WTC11 (cell line): Measurements from ENCODE around the gene ATP2A3. TPM values are rescaled to one million over a fixed set of nuclear protein-coding genes. Genes with fewer than 3 reads are reported as not detected.

Experiments used
- ATAC-seq: fragments of 200-7000 bp; cut with Tn5 transposase; 2 replicates; pipeline ENCODE4 v1.10.0; 2021; ENCODE audit warnings: mild to moderate bottlenecking, moderate library complexity
- CTCF ChIA-PET: fragments of 300-600 bp; sonication (Branson Sonifier 250); formaldehyde crosslinking; loops from one replicate; lab custom pipeline; 2021; ENCODE audit warnings: antibody characterized with exemption; lab: Charles Lee
- POLR2A ChIA-PET: fragments of 350-600 bp; sonication (Branson Sonifier 250); formaldehyde crosslinking; loops from one replicate; lab custom pipeline; 2021; ENCODE audit warnings: antibody characterized with exemption; lab: Charles Lee
- DNase-seq: peaks from one replicate; pipeline ENCODE4 v3.0.0; 2021; ENCODE audit warnings: low spot score
- H3K27ac Mint-ChIP-seq: 2 replicates; pipeline ENCODE4 v1.8.0; 2021; ENCODE audit warnings: mixed read lengths
- H3K27me3 Mint-ChIP-seq: 2 replicates; pipeline ENCODE4 v1.8.0; 2021; ENCODE audit warnings: low read depth, mild to moderate bottlenecking, moderate library complexity, mixed read lengths
- H3K36me3 Mint-ChIP-seq: 2 replicates; pipeline ENCODE4 v1.8.0; 2021; ENCODE audit warnings: mixed read lengths
- H3K4me1 Mint-ChIP-seq: 2 replicates; pipeline ENCODE4 v1.8.0; 2022; ENCODE audit warnings: mixed read lengths
- H3K4me3 Mint-ChIP-seq: 2 replicates; pipeline ENCODE4 v1.8.0; 2021; ENCODE audit warnings: mild to moderate bottlenecking, moderate library complexity, mixed read lengths
- H3K9me3 Mint-ChIP-seq: 2 replicates; pipeline ENCODE4 v1.8.0; 2021; ENCODE audit warnings: mixed read lengths
- ATF1 ChIP-seq: sonication (generic); formaldehyde crosslinking; IDR thresholded peaks from 2 replicates; pipeline ENCODE4 v1.8.1; 2023; ENCODE audit warnings: mild to moderate bottlenecking, moderate library complexity, missing genetic modification reagents
- ATF3 ChIP-seq: sonication (generic); formaldehyde crosslinking; conservative IDR thresholded peaks from 2 replicates; pipeline ENCODE4 v1.8.1; 2022; ENCODE audit warnings: mild to moderate bottlenecking, missing genetic modification reagents
- ELF4 ChIP-seq: sonication (generic); formaldehyde crosslinking; IDR thresholded peaks from 2 replicates; pipeline ENCODE4 v1.8.1; 2022; ENCODE audit warnings: low read depth, mild to moderate bottlenecking, moderate library complexity, missing genetic modification reagents
- FOXK1 ChIP-seq: sonication (generic); formaldehyde crosslinking; IDR thresholded peaks from 2 replicates; pipeline ENCODE4 v1.8.0; 2022; ENCODE audit warnings: mild to moderate bottlenecking, moderate library complexity, missing genetic modification reagents
- FOXP1 ChIP-seq: sonication (generic); formaldehyde crosslinking; IDR thresholded peaks from 2 replicates; pipeline ENCODE4 v1.8.0; 2022; ENCODE audit warnings: missing genetic modification reagents, mild to moderate bottlenecking, moderate library complexity, borderline replicate concordance
- GTF2I ChIP-seq: fragments of 250-450 bp; sonication (Bioruptor Pico); conservative IDR thresholded peaks from 2 replicates; pipeline ENCODE4 v1.4.0; 2021; ENCODE audit warnings: mild to moderate bottlenecking
- MAX ChIP-seq: sonication (generic); formaldehyde crosslinking; IDR thresholded peaks from 2 replicates; pipeline ENCODE4 v1.8.0; 2022; ENCODE audit warnings: mild to moderate bottlenecking, missing genetic modification reagents
- MLX ChIP-seq: sonication (generic); formaldehyde crosslinking; IDR thresholded peaks from 2 replicates; pipeline ENCODE4 v1.8.1; 2023; ENCODE audit warnings: mild to moderate bottlenecking, missing genetic modification reagents, moderate library complexity
- MXD4 ChIP-seq: fragments of 250-450 bp; sonication (Bioruptor Pico); IDR thresholded peaks from 2 replicates; pipeline ENCODE4 v1.8.0; 2021; ENCODE audit warnings: mild to moderate bottlenecking, moderate library complexity, borderline replicate concordance
- NFATC4 ChIP-seq: fragments of 250-450 bp; sonication (Bioruptor Pico); IDR thresholded peaks from 2 replicates; pipeline ENCODE4 v1.9.0; 2021; ENCODE audit warnings: mild to moderate bottlenecking
- NR3C1 ChIP-seq: sonication (generic); formaldehyde crosslinking; conservative IDR thresholded peaks from 2 replicates; pipeline ENCODE4 v1.8.1; 2023; ENCODE audit warnings: low read depth, mild to moderate bottlenecking, missing genetic modification reagents
- SOX15 ChIP-seq: fragments of 250-450 bp; sonication (Bioruptor Pico); IDR thresholded peaks from 2 replicates; pipeline ENCODE4 v1.9.0; 2021; ENCODE audit warnings: mild to moderate bottlenecking
- TCF7 ChIP-seq: sonication (generic); formaldehyde crosslinking; IDR thresholded peaks from 2 replicates; pipeline ENCODE4 v1.8.0; 2022; ENCODE audit warnings: mild to moderate bottlenecking, low read depth, missing genetic modification reagents, moderate library complexity
- USF1 ChIP-seq: sonication (generic); formaldehyde crosslinking; IDR thresholded peaks from 2 replicates; pipeline ENCODE4 v1.8.0; 2022; ENCODE audit warnings: mild to moderate bottlenecking, missing genetic modification reagents
- ZNF396 ChIP-seq: fragments of 250-450 bp; sonication (Bioruptor Pico); IDR thresholded peaks from 2 replicates; pipeline ENCODE4 v1.8.0; 2021; ENCODE audit warnings: mild to moderate bottlenecking, moderate library complexity, borderline replicate concordance
- ZNF416 ChIP-seq: fragments of 250-450 bp; sonication (Bioruptor Pico); IDR thresholded peaks from 2 replicates; pipeline ENCODE4 v1.9.0; 2021; ENCODE audit warnings: mild to moderate bottlenecking, inconsistent platforms
- ZNF423 ChIP-seq: fragments of 250-450 bp; sonication (Bioruptor Pico); IDR thresholded peaks from 2 replicates; pipeline ENCODE4 v2.1.2; 2022; ENCODE audit warnings: mild to moderate bottlenecking, moderate library complexity
- total RNA-seq: library from RNA; stranded (reverse); gene quantifications from 3 replicates; pipeline ENCODE4 v1.2.3, GENCODE V29; 2021

Gene ATP2A3
- total RNA-seq, 1 experiment from 2014 or later = 37.8 TPM

GRCh38 chr17:3956327-3956957, 7.8 kb downstream of the ATP2A3 start:
- Mint-ChIP-seq H3K27ac (peak overlapping the region; percentile 84), H3K4me1 (peaks cover 56% of the 10 kb centered on the region), H3K9me3 (no peaks in the 10 kb centered on the region), H3K4me3 (peak overlapping the region; percentile 29), H3K36me3 (no peaks in the 10 kb centered on the region), H3K27me3 (no peaks in the 10 kb centered on the region)
- CTCF ChIA-PET = interaction anchor here (0.7 to 1.9 kb wide), 10 partner anchors 9 to 219 kb away, joined by 3 to 13 read pairs (median 5); no protein-coding TSS in a partner anchor
- TF ChIP-seq MAX (CRISPR knock-in tag) = peak; percentile 28; the same call in 1 of the 2 replicates
- TF ChIP-seq ZNF423 (CRISPR knock-in tag) = 0 out of 2 replicates have a peak, but pooled peaks have one; percentile 13
- TF ChIP-seq MLX (CRISPR knock-in tag) = no peak
- DNase-seq (no peak), ATAC-seq (peak; percentile 63)
- POLR2A ChIA-PET = interaction anchor here (1.3 to 1.8 kb wide), 2 partner anchors 9 to 17 kb away, joined by 4 to 5 read pairs; no protein-coding TSS in a partner anchor

GRCh38 chr17:3955673-3955988, 8.6 kb downstream of the ATP2A3 start:
- DNase-seq = no peak
- no peak overlapping the region for H3K27ac Mint-ChIP-seq
- no peaks in the 10 kb centered on the region for H3K36me3 Mint-ChIP-seq
- TF ChIP-seq ELF4 (CRISPR knock-in tag) (no peak), NFATC4 (CRISPR knock-in tag) (no peak), FOXP1 (CRISPR knock-in tag) (no peak), TCF7 (CRISPR knock-in tag) (no peak), NR3C1 (CRISPR knock-in tag) (no peak), ATF3 (CRISPR knock-in tag) (no peak), GTF2I (no peak), MAX (CRISPR knock-in tag) (no peak), ZNF396 (no peak), ZNF416 (CRISPR knock-in tag) (no peak), MXD4 (CRISPR knock-in tag) (no peak), FOXK1 (no peak), USF1 (no peak), SOX15 (CRISPR knock-in tag) (no peak)
- H3K27me3 Mint-ChIP-seq = no peaks in the 10 kb centered on the region
- CTCF ChIA-PET = interaction anchor here (1.1 to 1.9 kb wide), 2 partner anchors 35 to 109 kb away, joined by 3 to 5 read pairs; no protein-coding TSS in a partner anchor
- ATAC-seq = no peak
- peaks cover 50% of the 10 kb centered on the region for H3K4me1 Mint-ChIP-seq
- POLR2A ChIA-PET = no interaction called here
- no peaks in the 10 kb centered on the region for H3K9me3 Mint-ChIP-seq
- H3K4me3 Mint-ChIP-seq = no peak overlapping the region

- ChIA-PET POLR2A (no interaction called here), CTCF (interaction anchor here (0.7 to 1.9 kb wide), 7 partner anchors 9 to 109 kb away, joined by 3 to 5 read pairs (median 3); partner anchors contain the start of gene ATP2A3)
- H3K4me3 Mint-ChIP-seq = no peak overlapping the region
- H3K27me3 Mint-ChIP-seq = no peaks in the 10 kb centered on the region
- ATAC-seq (no peak), DNase-seq (no peak)
- no peaks in the 10 kb centered on the region for H3K9me3 Mint-ChIP-seq
- peaks cover 45% of the 10 kb centered on the region for H3K4me1 Mint-ChIP-seq
- H3K27ac Mint-ChIP-seq = no peak overlapping the region
- H3K36me3 Mint-ChIP-seq = no peaks in the 10 kb centered on the region
- TF ChIP-seq ATF1 (CRISPR knock-in tag) = no peak
These were observed 9.1 kb downstream of the ATP2A3 start for GRCh38 chr17:3954976-3955672.
